NB4 (cell line): ENCODE measurements around the gene RPTOR.

Experiments
- DNase-seq: peaks from one replicate; pipeline ENCODE4 v3.0.0; 2010; ENCODE audit warnings: low read depth
- H3K4me3 ChIP-seq: one replicate; pipeline ENCODE4 v1.5.1; 2011; ENCODE audit warnings: mild to moderate bottlenecking, low read depth, low read length, moderate library complexity
- MAX ChIP-seq: IDR thresholded peaks from 2 replicates; pipeline ENCODE4 v1.6.1; 2011; ENCODE audit warnings: low read depth, low read length
- MYC ChIP-seq: IDR thresholded peaks from 2 replicates; pipeline ENCODE4 v1.6.1; 2011; ENCODE audit warnings: low read depth, low read length
- POLR2A ChIP-seq: IDR thresholded peaks from 2 replicates; pipeline ENCODE4 v1.6.1; 2011; ENCODE audit warnings: mild to moderate bottlenecking; ENCODE audit not compliant: insufficient read length; ENCODE audit errors: extremely low read depth
- TF ChIP-seq, protein P1 (sequence below): IDR thresholded peaks from one replicate; pipeline ENCODE4 v1.5.1; 2012; ENCODE audit warnings: low read depth, low read length

RPTOR gene

GRCh38 chr17:80826955-80827645 lies 282.5 kb downstream of the RPTOR start:
- H3K4me3 ChIP-seq, result no peak overlapping the region
- peak; percentile 89 for DNase-seq
- TF ChIP-seq, protein P1, sequence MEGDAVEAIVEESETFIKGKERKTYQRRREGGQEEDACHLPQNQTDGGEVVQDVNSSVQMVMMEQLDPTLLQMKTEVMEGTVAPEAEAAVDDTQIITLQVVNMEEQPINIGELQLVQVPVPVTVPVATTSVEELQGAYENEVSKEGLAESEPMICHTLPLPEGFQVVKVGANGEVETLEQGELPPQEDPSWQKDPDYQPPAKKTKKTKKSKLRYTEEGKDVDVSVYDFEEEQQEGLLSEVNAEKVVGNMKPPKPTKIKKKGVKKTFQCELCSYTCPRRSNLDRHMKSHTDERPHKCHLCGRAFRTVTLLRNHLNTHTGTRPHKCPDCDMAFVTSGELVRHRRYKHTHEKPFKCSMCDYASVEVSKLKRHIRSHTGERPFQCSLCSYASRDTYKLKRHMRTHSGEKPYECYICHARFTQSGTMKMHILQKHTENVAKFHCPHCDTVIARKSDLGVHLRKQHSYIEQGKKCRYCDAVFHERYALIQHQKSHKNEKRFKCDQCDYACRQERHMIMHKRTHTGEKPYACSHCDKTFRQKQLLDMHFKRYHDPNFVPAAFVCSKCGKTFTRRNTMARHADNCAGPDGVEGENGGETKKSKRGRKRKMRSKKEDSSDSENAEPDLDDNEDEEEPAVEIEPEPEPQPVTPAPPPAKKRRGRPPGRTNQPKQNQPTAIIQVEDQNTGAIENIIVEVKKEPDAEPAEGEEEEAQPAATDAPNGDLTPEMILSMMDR, result no peak
- TF ChIP-seq POLR2A (no peak), MYC (peak; percentile 46; the same call in 1 of the 2 replicates), MAX (peak; percentile 90)

DNA sequence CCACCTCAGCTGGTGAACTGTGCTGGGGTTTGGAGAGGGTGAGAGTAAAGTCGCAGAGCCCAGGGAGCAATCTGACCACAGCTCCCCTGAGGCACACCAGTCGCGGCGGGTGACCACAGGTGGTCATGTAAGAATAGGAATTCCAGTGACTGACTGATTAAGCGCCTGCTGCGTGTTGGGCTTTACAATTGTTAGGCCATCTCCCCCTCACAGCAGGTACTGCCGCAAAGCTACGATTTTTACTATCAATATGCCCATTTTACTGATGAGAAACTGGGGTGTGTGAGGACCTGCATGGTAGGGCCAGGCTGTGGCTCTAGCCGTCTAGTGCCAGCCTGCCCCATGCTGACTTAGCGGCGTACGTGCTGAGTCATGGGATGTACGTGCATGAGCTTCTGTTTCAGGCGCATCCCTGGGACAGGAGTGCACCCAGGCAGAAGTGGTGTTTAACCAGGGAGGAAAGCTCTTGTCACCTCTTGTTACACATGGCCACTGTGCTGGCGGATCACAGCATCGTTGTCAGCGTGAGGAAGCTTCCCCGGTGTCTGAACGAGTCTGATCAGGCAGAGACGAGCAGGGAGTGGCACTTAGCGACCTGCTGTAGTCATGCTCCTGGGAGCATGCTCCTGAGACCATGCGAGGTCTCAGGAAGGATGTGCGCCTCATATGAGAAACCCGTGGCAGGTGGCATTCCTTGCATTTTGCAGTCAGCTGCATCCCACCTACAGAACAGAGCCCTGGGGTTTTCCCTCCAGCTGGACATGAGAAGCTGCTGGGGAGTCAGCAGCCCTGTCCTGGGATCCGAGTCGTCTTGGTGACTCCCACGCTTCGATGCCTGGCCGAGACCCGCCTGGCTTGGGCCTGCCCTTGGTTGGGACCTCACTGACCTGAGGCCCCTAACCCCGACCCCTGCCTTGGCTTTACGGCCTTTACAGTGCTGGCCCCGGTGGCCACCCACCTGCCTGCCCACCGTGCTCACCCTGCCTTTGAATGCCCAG lies 283.3 kb downstream of the RPTOR start:
- H3K4me3 ChIP-seq, result no peak overlapping the region
- peak; percentile 73 for DNase-seq
- TF ChIP-seq, protein P1, result no peak
- TF ChIP-seq POLR2A, result no peak
- TF ChIP-seq MAX, result no peak
- no peak for TF ChIP-seq MYC

- H3K4me3 ChIP-seq, result no peak overlapping the region
- no peak for DNase-seq
- TF ChIP-seq, protein P1, result no peak
- no peak for TF ChIP-seq MAX
- TF ChIP-seq POLR2A, result no peak
- no peak for TF ChIP-seq MYC
Measured at GRCh38 chr17:80829166-80829813, 284.7 kb downstream of the RPTOR start.

DNA sequence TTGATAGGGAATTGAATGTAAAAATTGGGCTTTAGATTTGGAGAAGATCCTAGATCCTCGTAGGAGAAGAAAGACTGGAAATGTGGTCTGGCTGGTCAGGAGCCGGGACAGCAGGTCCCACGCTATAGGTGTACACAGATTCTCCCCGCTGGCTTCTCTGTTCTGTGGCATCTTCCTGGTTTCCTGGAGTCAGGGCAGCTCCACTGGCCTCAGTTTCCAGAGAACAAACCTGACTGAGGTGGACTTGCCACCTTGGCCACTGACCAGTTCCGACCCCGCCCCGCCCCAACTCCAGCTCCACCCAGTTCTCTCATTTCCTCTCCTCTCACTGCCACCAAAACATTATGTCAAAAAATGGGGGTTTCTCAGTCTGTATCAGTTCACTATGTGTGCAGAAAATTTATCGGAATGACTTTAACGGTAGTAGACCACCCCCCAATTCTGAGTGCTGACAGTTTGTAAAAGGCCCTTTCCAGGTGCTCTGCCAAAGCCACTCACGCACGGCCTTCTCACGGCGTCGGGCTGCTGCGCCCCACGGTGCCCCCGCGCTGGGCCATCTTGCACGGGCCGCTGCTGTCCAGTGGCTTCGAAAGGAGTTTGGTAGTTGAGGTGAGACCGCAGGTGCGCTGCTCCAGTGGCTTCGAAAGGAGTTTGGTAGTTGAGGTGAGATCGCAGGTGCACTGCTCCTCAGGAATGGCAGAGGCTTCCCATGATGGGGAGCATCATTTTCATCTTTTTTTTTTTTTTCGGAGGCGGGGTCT lies 285.6 kb downstream of the RPTOR start:
- H3K4me3 ChIP-seq, result no peak overlapping the region
- DNase-seq, result no peak
- TF ChIP-seq MAX (no peak), MYC (no peak), POLR2A (no peak)
- TF ChIP-seq, protein P1, result no peak

DNA sequence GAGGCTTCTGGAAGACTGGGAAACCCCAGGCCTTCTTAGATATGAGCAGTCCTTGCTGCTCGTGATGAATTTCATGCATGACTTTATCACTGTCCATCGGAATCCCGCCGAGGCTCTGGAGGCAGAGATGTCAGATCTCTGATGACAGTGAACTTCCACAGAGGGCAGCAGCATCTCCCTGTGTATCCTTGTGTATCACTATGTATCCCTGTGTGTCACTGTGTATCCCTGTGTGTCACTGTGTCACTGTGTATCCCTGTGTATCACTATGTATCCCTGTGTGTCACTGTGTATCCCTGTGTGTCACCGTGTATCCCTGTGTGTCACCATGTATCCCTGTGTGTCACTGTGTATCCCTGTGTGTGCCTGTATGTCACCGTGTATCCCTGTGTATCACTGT lies 286.9 kb downstream of the RPTOR start:
- no peak for DNase-seq
- no peak for TF ChIP-seq MAX
- TF ChIP-seq MYC, result no peak
- TF ChIP-seq POLR2A, result no peak
- TF ChIP-seq, protein P1, result no peak
- no peak overlapping the region for H3K4me3 ChIP-seq
